Activated T-cell treated with anti-CD3 and anti-CD28 coated beads for 1 hour (primary cell): Measurements from ENCODE around the gene CDKN1C.

Source experiments
- DNase-seq: peaks from one replicate; pipeline ENCODE4 v3.0.0-alpha.2; 2020; ENCODE audit warnings: low read depth

The CDKN1C gene

DNA sequence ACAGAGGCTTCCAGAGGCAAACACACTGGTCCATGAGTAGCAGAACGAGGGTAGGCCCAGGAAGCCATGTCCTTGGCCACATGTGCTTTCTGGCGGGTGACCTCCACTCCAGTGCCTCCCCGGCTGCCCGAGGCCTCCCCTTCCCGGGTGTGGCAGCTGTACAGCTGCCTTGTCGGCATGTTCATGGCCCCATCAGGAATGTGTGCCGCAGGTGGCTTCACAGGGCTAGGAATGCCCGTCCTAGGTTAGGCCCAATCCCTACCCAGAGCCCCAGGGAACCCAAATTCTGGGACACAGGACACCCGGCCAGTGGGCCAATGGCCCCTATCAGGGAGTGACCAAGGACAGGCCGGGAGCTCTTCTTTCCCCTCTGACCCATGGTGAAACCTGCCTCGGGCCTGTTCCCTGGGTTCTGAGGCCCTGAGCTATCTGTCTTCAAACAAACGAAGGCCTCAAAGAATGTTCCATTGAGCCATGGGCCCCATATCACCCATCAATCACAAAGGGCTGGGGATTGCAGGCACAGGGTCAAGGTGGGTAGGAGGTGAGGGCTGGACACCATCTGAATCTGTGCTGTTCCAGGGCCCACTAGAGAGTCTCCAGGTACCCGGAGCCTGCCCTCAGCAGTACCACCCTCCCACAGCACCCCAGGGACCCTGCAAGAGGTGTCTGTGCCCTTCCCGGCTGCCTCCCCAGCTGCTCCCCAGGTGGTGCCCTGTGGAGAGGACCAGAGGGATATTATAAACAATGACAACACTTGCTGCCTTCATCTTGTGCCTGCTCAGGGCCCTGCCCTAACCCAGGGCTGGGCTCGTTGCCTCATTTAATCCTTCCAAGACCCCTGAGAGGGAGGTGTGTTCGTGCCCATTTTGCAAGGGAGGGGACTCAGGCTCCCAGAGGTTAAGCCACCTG is 4.0 kb upstream of the CDKN1C start:
- no peak for DNase-seq

GRCh38 chr11:2888266-2888968 is 2.8 kb upstream of the CDKN1C start:
- DNase-seq = peak; percentile 87

DNA sequence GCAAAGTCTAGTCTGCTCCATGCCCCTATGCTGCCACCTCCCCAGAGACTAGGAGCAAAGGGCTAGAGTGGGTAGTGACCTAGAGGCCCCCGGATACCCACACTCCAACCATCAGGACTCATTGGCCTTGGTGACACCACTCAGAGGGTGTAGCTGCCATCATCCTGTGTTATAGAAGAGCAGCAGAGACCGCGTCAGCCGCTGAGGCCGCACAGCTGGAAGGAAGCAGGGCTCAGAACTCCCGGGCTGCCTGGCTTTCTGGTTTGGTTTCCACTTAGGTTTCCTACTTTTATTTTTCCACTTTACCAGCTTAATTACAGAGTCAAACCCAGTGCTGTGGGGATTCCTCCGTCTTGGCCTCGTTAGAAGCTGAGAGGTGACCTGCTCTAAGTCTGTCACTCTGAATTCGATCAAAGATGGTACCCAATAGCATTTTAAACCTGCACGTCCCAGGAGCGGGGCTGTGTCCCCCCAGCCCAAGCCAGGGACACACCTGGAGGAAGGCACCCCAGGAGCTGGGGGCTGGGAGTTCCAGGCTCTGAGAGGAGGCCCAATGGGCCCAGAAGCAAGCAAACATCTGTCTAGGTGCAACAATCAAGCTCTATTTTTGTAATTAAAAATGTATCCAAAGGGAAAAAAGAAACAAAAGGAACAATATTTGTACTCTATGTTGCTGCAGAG is 2.1 kb upstream of the CDKN1C start:
- DNase-seq = no peak

DNA sequence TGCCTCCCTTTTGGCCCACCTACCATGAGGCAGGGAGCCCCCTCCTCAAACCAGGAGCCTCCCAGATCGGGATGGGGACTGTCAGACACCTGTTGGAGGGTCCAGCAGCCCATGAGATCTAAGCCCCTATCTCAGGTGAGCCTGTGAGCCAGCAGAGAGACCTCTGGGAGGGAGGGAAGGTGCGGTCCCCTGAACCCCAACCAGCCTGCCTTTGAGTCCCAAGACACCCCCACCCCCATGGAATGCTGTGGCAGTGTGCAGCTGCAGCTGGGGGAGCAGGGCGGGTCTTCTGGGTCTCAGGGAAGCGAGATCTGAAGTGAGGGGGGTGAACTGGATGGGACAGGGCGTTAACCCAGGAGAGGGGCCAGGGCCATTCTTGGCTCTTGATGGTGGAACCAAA is 1.4 kb upstream of the CDKN1C start:
- DNase-seq = no peak

DNA sequence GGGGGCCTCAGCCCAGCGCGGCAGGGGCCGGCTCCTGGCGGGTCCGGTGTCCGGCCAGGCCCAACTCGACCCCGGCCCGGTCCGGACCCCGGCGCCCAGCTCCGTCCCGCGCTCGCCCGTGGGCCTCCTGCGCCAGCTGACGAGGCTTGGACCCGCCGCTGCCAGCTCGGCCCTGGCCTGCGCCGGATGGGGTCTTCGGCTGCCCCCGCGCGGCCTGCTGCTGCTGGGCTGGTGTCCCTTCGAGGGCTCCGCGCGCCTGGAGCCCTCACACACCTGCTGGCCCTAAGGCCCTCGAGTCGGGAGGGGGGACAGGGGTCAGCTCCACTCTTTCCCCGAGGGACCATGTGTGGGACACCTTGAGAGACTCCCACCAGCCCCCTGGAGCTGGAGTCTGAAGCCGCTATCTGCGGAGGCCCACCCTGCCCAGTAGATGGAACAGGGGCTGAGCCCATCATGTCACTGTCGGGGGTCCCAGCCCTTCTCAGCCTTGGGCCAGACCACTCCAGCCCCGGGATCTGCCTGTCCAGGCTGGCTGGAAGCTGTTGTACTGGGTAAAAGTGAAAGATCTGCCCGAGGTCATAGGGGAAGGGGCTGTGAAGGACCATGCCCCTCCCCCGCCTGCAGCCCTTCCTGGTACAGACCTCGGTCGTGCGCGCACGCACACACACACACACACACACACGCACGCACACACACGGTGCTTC is 768 bp upstream of the CDKN1C start:
- no peak for DNase-seq

DNA sequence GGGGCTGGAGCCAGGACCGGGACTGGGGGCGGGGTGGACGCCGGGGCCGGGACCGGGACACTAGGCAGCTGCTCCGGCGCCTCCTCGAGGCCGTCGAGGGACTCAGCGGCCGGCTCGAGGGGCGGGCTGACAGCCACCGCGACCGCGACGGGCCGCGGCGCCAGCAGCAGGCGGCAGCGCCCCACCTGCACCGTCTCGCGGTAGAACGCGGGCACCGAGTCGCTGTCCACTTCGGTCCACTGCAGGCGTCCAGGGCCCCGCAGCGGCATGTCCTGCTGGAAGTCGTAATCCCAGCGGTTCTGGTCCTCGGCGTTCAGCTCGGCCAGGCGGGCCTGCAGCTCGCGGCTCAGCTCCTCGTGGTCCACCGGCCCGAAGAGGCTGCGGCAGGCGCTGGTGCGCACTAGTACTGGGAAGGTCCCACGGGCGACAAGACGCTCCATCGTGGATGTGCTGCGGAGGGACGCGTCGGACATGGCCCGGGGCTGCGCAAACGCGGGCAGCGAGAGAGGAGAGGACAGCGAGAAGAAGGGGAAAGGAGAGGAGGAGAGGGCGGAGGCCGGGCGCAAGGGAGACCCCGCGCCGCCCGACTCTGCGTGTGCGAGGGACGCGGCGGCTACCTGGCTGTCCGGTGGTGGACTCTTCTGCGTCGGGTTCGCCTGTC is 428 bp downstream of the CDKN1C start:
- no peak for DNase-seq

- DNase-seq = no peak
Observed at GRCh38 chr11:2883979-2884815, 1.4 kb downstream of the CDKN1C start.

GRCh38 chr11:2883640-2883978 is 2.0 kb downstream of the CDKN1C start:
- no peak for DNase-seq

DNA sequence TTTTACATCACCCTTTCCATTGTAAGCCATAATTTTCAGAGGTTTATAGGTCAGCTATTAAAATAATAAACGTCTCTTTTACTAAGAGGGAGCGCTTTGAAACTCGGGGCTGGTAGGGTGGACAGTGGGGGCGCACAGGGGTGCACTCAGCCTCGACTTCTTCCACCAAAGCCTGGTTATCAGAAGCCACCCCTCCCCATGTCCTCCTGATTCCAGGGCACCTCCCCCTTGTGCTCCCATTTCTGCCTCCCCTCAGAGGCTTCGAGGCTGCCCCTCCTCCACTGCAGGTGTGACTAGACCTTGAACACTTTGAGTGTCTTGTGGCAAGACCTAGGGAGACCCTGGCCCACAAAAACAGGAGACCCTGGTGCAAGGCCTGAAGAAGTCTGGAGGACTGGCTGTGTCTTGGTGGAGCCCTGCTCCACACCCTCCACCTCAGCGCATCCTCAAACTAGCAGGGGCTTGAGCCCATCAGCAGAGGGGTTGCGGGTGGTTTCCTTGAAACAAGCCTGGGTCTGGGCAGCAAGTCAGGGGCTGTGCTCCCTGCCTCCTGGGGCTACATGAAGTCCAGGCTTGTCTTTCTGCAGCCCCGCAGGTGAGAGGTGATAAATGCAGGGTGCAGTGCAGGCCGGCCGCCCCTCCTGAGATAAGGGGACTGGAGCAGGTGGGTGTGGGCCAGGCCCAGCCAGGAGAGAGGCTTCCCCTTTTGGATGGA is 3.0 kb downstream of the CDKN1C start:
- DNase-seq = no peak

DNA sequence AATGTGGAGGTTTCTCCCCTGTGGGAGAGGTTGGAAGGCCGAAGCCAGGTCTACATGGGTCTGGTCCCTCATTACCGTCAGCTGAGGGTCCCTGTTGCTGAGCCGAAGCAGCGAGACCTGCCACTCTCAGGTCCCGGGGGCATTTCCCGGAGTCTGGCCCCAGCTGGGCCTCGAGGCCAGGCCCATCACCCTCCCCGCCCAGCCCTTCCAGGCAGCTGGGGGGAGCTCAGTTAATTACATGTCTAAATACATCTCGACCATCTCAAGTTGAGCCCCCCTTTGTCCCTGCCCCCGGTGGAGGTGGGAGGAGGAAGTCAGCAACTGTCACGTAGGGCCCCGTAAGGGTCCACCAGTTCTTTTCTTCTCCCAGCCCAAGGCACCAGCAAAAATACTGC is 3.6 kb downstream of the CDKN1C start:
- DNase-seq = no peak

DNA sequence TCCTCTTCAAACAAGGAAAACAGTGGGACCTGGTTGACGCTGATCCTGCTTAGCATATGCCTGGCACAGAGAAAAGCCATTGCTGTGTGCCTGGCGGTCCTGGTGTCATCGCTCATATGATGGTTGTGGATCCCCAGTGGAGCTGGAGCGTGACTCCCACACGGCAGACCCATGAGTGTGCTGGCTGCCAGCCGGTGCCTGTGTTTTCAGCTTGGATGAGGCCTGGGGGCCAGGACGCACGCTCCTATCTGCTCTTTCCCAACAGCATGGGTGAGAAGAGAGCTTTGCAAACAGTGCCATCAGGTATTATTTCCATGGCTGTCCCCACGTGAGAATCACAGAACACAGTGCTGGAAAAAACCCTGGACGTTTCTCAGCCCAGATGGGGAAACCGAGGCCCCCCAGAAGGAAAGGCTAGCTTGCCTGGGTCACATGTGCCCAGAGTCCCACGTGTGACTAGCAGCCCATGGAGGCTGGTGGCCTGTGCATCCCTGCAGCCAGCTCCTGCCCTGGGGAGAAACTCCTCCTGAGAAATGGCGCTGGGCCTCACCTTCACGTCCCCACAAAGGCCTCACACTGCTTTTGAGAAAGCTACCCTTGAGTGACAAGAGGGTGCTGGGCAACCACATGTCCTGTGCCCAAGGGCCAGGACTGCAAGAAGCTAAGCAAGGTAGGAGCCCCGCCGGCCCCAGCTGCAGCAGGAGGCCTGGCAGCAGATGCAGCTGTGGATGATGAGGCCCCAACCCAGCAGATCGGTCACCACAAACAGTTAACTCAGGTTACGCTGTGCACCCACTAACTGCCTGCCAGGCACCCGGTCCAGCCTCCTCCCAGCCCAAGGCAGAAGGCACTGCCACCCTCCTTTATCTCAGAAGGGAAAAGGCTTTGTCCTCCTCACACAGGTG is 4.2 kb downstream of the CDKN1C start:
- DNase-seq = no peak

DNA sequence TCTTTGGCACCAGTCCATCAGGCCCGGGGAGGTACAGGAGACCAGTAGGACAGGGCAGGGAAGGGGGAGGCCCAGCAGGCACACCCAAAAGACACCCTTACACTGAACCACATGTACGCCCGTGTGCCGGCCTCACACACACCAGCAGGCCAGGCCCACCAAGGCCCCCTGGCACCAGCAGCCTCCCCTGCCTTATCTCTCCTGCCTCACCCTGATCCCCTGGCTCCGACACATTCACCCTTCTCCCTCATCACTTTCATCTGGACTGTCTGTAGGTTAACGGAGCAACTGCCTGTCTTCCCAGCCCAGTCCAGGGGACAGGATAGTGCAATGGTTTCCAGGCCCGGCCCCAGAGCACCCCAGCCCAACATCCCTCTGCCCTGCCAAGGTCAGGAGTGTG is 4.9 kb downstream of the CDKN1C start:
- DNase-seq = no peak

GRCh38 chr11:2878782-2879181 is 6.8 kb downstream of the CDKN1C start:
- no peak for DNase-seq

DNA sequence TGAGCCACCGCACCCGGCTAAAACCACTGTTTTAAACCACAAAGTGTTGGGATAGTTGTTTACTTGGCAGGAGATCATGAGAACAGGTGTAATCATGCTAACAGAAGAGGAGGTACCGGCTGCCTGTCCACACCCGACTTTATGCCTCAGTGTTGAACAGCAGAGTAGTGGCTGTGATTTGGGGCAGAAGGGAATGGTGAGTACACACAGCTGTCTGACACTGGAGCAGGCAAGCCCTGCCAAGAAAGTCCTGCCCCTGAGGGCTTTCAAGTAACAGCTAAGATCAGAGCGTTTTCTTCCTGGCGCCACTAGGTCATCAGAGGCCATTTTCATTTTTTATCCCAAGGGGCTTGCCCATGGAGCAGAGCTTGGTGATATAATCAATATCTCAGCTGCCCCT is 8.1 kb downstream of the CDKN1C start:
- no peak for DNase-seq

GRCh38 chr11:2874963-2875362 is 10.6 kb downstream of the CDKN1C start:
- DNase-seq = no peak

GRCh38 chr11:2870969-2871680 is 14.4 kb downstream of the CDKN1C start:
- DNase-seq = no peak

DNA sequence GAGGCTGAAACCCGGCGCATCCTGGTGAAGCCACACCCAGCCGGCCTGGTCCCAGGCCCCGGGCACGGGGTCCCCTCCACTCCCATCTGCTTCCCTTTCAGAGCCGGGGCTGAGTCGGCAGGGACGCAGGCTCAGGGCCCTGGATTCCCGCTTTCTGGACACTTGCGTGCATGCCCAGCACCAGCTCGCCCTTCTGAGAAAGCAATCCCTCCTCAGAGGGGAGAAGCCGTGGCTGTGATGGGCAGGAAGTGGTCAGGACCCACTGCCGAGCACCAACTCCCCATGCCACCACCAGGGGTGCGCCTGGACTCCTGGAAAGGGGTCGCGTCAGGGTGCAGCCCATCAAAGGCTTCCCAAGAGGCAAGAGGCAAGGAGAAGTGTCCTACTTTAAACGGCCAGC is 15.1 kb downstream of the CDKN1C start:
- DNase-seq = no peak
